Neural progenitor cell (in vitro differentiated cells): ENCODE data around the gene AEBP2. TPM values are rescaled to one million over a fixed set of nuclear protein-coding genes. Genes with fewer than 3 reads are reported as not detected.

ENCODE experiments used
- DNase-seq: peaks from one replicate; pipeline ENCODE4 v3.0.0-alpha.2; 2016; ENCODE audit warnings: low spot score
- H2AFZ ChIP-seq: fragments of 200-600 bp; sonication (generic); replicated peaks from 2 replicates; pipeline ENCODE4 v1.6.1; 2016; ENCODE audit warnings: antibody characterized with exemption
- H3F3A ChIP-seq: fragments of 200-600 bp; sonication (generic); 2 replicates; pipeline ENCODE4 v1.6.1; 2016; ENCODE audit warnings: antibody characterized with exemption, low read depth
- H3K27ac ChIP-seq: fragments of 200-600 bp; sonication (generic); 2 replicates; pipeline ENCODE4 v1.5.1; 2016; ENCODE audit warnings: mild to moderate bottlenecking
- H3K27me3 ChIP-seq: fragments of 200-600 bp; sonication (generic); 2 replicates; pipeline ENCODE4 v1.6.1; 2016; ENCODE audit warnings: mild to moderate bottlenecking, moderate library complexity
- H3K36me3 ChIP-seq: fragments of 200-600 bp; sonication (generic); 2 replicates; pipeline ENCODE4 v1.5.1; 2016
- H3K4me1 ChIP-seq: fragments of 200-600 bp; sonication (generic); 2 replicates; pipeline ENCODE4 v1.6.1; 2016; ENCODE audit warnings: mixed run types
- H3K4me2 ChIP-seq: fragments of 200-600 bp; sonication (generic); 2 replicates; pipeline ENCODE4 v1.6.1; 2016
- H3K4me3 ChIP-seq: fragments of 200-600 bp; sonication (generic); 2 replicates; pipeline ENCODE4 v1.5.1; 2016
- H3K79me2 ChIP-seq: fragments of 200-600 bp; sonication (generic); 2 replicates; pipeline ENCODE4 v1.6.1; 2016; ENCODE audit warnings: low read depth
- H3K9ac ChIP-seq: fragments of 200-600 bp; sonication (generic); 2 replicates; pipeline ENCODE4 v1.6.1; 2016
- H3K9me3 ChIP-seq: fragments of 200-600 bp; sonication (generic); 2 replicates; pipeline ENCODE4 v1.5.1; 2016; ENCODE audit warnings: low read depth
- H4K20me1 ChIP-seq: fragments of 200-600 bp; sonication (generic); 2 replicates; pipeline ENCODE4 v1.6.1; 2016; ENCODE audit warnings: low read depth
- H3K27ac Mint-ChIP-seq: 3 replicates; pipeline ENCODE4 v1.8.0; 2021; ENCODE audit warnings: mixed read lengths
- H3K27me3 Mint-ChIP-seq: 2 replicates; pipeline ENCODE4 v1.8.0; 2022; ENCODE audit warnings: low read depth, mild to moderate bottlenecking, inconsistent platforms, moderate library complexity, mixed read lengths; ENCODE audit not compliant: insufficient read depth
- H3K36me3 Mint-ChIP-seq: 3 replicates; pipeline ENCODE4 v1.8.0; 2021; ENCODE audit warnings: mixed read lengths
- H3K4me1 Mint-ChIP-seq: 3 replicates; pipeline ENCODE4 v1.8.0; 2021; ENCODE audit warnings: mixed read lengths
- H3K4me3 Mint-ChIP-seq: 3 replicates; pipeline ENCODE4 v1.8.0; 2021; ENCODE audit warnings: mild to moderate bottlenecking, moderate library complexity, mixed read lengths
- H3K9me3 Mint-ChIP-seq: 3 replicates; pipeline ENCODE4 v1.8.0; 2020; ENCODE audit warnings: mixed read lengths
- CTCF ChIP-seq: fragments of 200-600 bp; sonication (generic); IDR thresholded peaks from 2 replicates; pipeline ENCODE4 v1.5.1; 2017; ENCODE audit warnings: antibody characterized with exemption, mild to moderate bottlenecking
- EZH2 ChIP-seq: fragments of 200-600 bp; sonication (generic); IDR thresholded peaks from 2 replicates; pipeline ENCODE4 v1.6.1; 2017; ENCODE audit warnings: antibody characterized with exemption, mild to moderate bottlenecking, moderate library complexity
- EZH2phosphoT487 ChIP-seq: fragments of 200-600 bp; sonication (generic); IDR thresholded peaks from 2 replicates; pipeline ENCODE4 v1.6.1; 2017; ENCODE audit warnings: antibody characterized with exemption
- total RNA-seq: library from RNA; depleted of rRNA; stranded (reverse); fragments of >200 nt; gene quantifications from 2 replicates; pipeline ENCODE4 v1.2.3, GENCODE V29; 2015; ENCODE audit warnings: low replicate concordance

AEBP2 gene
- total RNA-seq, 1 donor from 2014 or later: 34.0 TPM

GRCh38 chr12:19539071-19539470, 99.8 kb downstream of the AEBP2 start:
- no peaks in the 10 kb centered on the region for H3K36me3 ChIP-seq
- H3K9me3 ChIP-seq: no peaks in the 10 kb centered on the region
- no peak overlapping the region for H3K4me2 ChIP-seq
- peaks cover 11% of the 10 kb centered on the region for H3K9me3 Mint-ChIP-seq
- H3K4me1 Mint-ChIP-seq: peaks cover 4% of the 10 kb centered on the region
- no peak for DNase-seq
- no peak overlapping the region for H2AFZ ChIP-seq
- no peak overlapping the region for H3K27ac Mint-ChIP-seq
- no peak for TF ChIP-seq EZH2
- TF ChIP-seq EZH2phosphoT487: no peak
- no peak for TF ChIP-seq CTCF
- peaks cover 19% of the 10 kb centered on the region for H3K4me1 ChIP-seq
- H3K4me3 Mint-ChIP-seq: no peak overlapping the region
- no peak overlapping the region for H3K9ac ChIP-seq
- H3K4me3 ChIP-seq: no peak overlapping the region
- H3K27me3 ChIP-seq: no peaks in the 10 kb centered on the region
- peaks cover 2% of the 10 kb centered on the region for H3F3A ChIP-seq
- H3K36me3 Mint-ChIP-seq: peaks cover 9% of the 10 kb centered on the region
- no peaks in the 10 kb centered on the region for H3K27me3 Mint-ChIP-seq
- peaks cover under 1% of the 10 kb centered on the region for H4K20me1 ChIP-seq
- H3K27ac ChIP-seq: peak overlapping the region; percentile 21
- H3K79me2 ChIP-seq: no peaks in the 10 kb centered on the region

GRCh38 chr12:19539836-19540235, 100.5 kb downstream of the AEBP2 start:
- no peak for TF ChIP-seq EZH2
- no peak for TF ChIP-seq EZH2phosphoT487
- TF ChIP-seq CTCF: no peak
- Histone ChIP-seq H3K9ac (no peak overlapping the region), H3K9me3 (no peaks in the 10 kb centered on the region)

GRCh38 chr12:19542606-19543005, 103.3 kb downstream of the AEBP2 start:
- Histone ChIP-seq H3K4me3 (no peak overlapping the region), H3K27ac (no peak overlapping the region), H3K36me3 (no peaks in the 10 kb centered on the region), H3K4me2 (no peak overlapping the region), H2AFZ (no peak overlapping the region), H3K9ac (no peak overlapping the region), H3K79me2 (no peaks in the 10 kb centered on the region), H3K27me3 (no peaks in the 10 kb centered on the region), H3K9me3 (no peaks in the 10 kb centered on the region), H3K4me1 (peaks cover 17% of the 10 kb centered on the region), H3F3A (no peaks in the 10 kb centered on the region), H4K20me1 (no peaks in the 10 kb centered on the region)
- no peaks in the 10 kb centered on the region for H3K9me3 Mint-ChIP-seq
- peaks cover 2% of the 10 kb centered on the region for H3K36me3 Mint-ChIP-seq
- no peak for DNase-seq
- no peaks in the 10 kb centered on the region for H3K27me3 Mint-ChIP-seq
- no peak overlapping the region for H3K4me3 Mint-ChIP-seq
- no peak overlapping the region for H3K27ac Mint-ChIP-seq
- peaks cover 28% of the 10 kb centered on the region for H3K4me1 Mint-ChIP-seq
- no peak for TF ChIP-seq CTCF
- TF ChIP-seq EZH2phosphoT487: no peak
- TF ChIP-seq EZH2: no peak

More at GRCh38 chr12:19539836-19540235, 100.5 kb downstream of the AEBP2 start:
- no peaks in the 10 kb centered on the region for H3F3A ChIP-seq
- H3K27me3 ChIP-seq: no peaks in the 10 kb centered on the region
- H3K4me2 ChIP-seq: peak overlapping the region; percentile 21
- H3K4me1 Mint-ChIP-seq: peaks cover 5% of the 10 kb centered on the region
- no peak overlapping the region for H2AFZ ChIP-seq
- no peak overlapping the region for H3K4me3 ChIP-seq
- peaks cover 7% of the 10 kb centered on the region for H3K36me3 Mint-ChIP-seq
- H3K27ac Mint-ChIP-seq: no peak overlapping the region
- H3K27me3 Mint-ChIP-seq: no peaks in the 10 kb centered on the region
- peaks cover 9% of the 10 kb centered on the region for H3K9me3 Mint-ChIP-seq
- no peaks in the 10 kb centered on the region for H4K20me1 ChIP-seq
- no peak overlapping the region for H3K4me3 Mint-ChIP-seq
- peaks cover 17% of the 10 kb centered on the region for H3K4me1 ChIP-seq
- no peaks in the 10 kb centered on the region for H3K79me2 ChIP-seq
- H3K36me3 ChIP-seq: no peaks in the 10 kb centered on the region
- DNase-seq: peak; percentile 74
- peak overlapping the region; percentile 18 for H3K27ac ChIP-seq
